IMR-90 (cell line): ENCODE measurements around the gene OTULINL.

ENCODE experiments used
- BHLHE40 ChIP-seq: fragments of 150-350 bp; IDR thresholded peaks from 2 replicates; pipeline ENCODE4 v1.6.1; 2016; ENCODE audit warnings: mild to moderate bottlenecking, low read depth, low read length
- CEBPB ChIP-seq: IDR thresholded peaks from 2 replicates; pipeline ENCODE4 v1.6.1; 2012; ENCODE audit warnings: low read depth, low read length, improper control_type of control experiment
- CHD1 ChIP-seq: IDR thresholded peaks from 2 replicates; pipeline ENCODE4 v1.6.1; 2012; ENCODE audit warnings: low read depth, low read length, improper control_type of control experiment
- NFE2L2 ChIP-seq: fragments of 150-350 bp; IDR thresholded peaks from 2 replicates; pipeline ENCODE4 v1.6.1; 2016; ENCODE audit warnings: low read depth, mild to moderate bottlenecking, low read length
- POLR2A ChIP-seq: IDR thresholded peaks from 2 replicates; pipeline ENCODE4 v1.6.1; 2012; ENCODE audit warnings: mild to moderate bottlenecking, low read depth, low read length
- TF ChIP-seq, protein P1 (sequence below): conservative IDR thresholded peaks from 2 replicates; pipeline ENCODE4 v1.5.1; 2012; ENCODE audit warnings: mild to moderate bottlenecking, low read depth, low read length, improper control_type of control experiment

DNA sequence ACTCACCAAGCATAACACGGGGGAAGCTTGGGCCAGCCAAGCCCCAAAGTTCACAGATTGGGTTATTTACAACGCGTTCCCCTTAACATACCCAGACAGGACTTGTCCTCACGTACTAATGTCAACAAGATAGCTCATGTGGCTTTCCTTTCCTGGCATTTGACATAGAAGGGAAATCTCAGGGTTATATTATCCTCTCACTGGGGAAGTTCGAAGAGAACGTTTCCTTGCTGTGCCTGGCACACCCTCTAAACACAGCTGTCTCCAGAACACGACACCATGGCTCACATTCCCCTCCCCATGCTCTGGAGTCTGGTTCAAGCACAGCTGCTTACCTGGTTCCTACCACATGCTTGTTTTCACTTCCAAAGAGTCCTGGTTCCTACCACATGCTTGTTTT is 46.8 kb upstream of the OTULINL start:
- TF ChIP-seq BHLHE40 (no peak), POLR2A (no peak), CHD1 (no peak), CEBPB (no peak), NFE2L2 (no peak)
- TF ChIP-seq, protein P1, sequence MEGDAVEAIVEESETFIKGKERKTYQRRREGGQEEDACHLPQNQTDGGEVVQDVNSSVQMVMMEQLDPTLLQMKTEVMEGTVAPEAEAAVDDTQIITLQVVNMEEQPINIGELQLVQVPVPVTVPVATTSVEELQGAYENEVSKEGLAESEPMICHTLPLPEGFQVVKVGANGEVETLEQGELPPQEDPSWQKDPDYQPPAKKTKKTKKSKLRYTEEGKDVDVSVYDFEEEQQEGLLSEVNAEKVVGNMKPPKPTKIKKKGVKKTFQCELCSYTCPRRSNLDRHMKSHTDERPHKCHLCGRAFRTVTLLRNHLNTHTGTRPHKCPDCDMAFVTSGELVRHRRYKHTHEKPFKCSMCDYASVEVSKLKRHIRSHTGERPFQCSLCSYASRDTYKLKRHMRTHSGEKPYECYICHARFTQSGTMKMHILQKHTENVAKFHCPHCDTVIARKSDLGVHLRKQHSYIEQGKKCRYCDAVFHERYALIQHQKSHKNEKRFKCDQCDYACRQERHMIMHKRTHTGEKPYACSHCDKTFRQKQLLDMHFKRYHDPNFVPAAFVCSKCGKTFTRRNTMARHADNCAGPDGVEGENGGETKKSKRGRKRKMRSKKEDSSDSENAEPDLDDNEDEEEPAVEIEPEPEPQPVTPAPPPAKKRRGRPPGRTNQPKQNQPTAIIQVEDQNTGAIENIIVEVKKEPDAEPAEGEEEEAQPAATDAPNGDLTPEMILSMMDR, result no peak
